ENCODE measurements around the gene GARS1. TPM values are rescaled to one million over a fixed set of nuclear protein-coding genes. Genes with fewer than 3 reads are reported as not detected.

Gene GARS1
- polyA plus RNA-seq, 2 donors: 68.0 to 124 TPM

DNA sequence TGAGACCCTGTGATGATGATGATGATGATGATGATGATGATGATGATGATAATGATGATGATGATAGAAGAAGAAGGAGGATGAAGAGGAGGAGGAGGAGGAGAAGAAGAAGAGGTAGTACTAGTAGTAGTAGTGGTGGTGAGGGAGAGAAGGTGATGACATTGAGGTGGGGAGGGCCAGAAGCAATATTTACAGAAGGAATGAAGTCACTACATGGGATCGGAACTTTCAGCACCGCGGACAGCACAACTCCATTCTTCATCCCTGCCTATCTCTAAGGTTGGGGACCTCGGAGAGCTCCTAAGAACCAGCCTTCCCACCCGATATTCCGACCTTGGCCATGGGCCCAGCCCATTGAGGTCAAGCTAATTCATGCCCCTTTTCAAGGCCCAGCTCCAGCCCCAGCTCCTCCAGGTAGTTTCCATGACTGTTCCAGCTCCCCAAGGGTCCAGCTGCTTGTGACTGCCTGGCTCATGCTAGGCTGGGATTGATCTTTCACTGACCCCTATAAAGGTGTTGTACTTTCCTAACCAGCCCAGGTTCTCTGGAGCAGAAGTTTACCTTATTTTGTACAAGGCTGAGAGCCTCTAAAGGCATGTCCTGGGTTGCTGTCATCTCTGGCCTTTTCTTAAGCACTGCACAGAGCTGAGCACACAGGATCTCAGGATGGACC lies 77.3 kb downstream of the GARS1 start:
- H3K27me3 ChIP-seq (ENCODE audit: control insufficient read depth in 1 of 2, insufficient read depth in 2 of 2, low read length in 2 of 2): no peaks in the 10 kb centered on the region
- no peaks in the 10 kb centered on the region for H3K36me3 ChIP-seq (ENCODE audit: control insufficient read depth in 2 of 2, insufficient read depth in 2 of 2, low read length in 1 of 2)
- no peak overlapping the region for H3K27ac ChIP-seq (ENCODE audit: low read depth in 2 of 2, low read length in 1 of 2)
- no peak overlapping the region for H3K4me3 ChIP-seq (ENCODE audit: low read depth in 1 of 2, low read length in 2 of 2)
- 7 to 8% methylated on average over 6 of the region's 6 CpGs for WGBS, 2 donors
- H3K9me3 ChIP-seq (ENCODE audit: control insufficient read depth in 2 of 2, insufficient read depth in 1 of 2, low read depth in 1 of 2, low read length in 1 of 2): no peaks in the 10 kb centered on the region
- no peaks in the 10 kb centered on the region for H3K4me1 ChIP-seq (ENCODE audit: control insufficient read depth in 2 of 2, insufficient read depth in 2 of 2, low read length in 1 of 2)

DNA sequence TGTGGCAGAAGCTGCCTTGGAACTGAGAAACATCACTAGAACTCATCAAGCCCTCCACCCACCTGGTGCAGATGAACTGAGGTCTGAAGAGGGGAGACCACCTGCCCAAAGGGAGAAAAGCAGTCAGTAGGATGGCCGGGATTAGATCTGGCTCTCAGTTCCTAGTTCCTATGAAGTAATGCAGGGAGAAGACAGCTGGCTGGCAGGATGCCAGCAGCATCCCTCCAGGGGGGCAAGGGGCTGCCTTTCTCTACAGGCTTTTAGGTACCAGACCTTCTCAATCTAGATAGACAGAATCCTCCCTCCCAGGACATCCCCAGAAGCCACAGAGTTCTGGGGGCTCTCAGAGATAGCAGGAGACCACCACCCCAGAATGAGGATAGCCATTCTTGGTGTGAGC lies 79.7 kb downstream of the GARS1 start:
- no peaks in the 10 kb centered on the region for H3K36me3 ChIP-seq (ENCODE audit: control insufficient read depth in 2 of 2, insufficient read depth in 2 of 2, low read length in 1 of 2)
- WGBS, 2 donors: 47 to 56% methylated on average over 1 of the region's 1 CpG
- no peak overlapping the region for H3K4me3 ChIP-seq (ENCODE audit: low read depth in 1 of 2, low read length in 2 of 2)
- no peaks in the 10 kb centered on the region for H3K4me1 ChIP-seq (ENCODE audit: control insufficient read depth in 2 of 2, insufficient read depth in 2 of 2, low read length in 1 of 2)
- no peak overlapping the region for H3K27ac ChIP-seq (ENCODE audit: low read depth in 2 of 2, low read length in 1 of 2)
- H3K9me3 ChIP-seq (ENCODE audit: control insufficient read depth in 2 of 2, insufficient read depth in 1 of 2, low read depth in 1 of 2, low read length in 1 of 2): no peaks in the 10 kb centered on the region
- H3K27me3 ChIP-seq (ENCODE audit: control insufficient read depth in 1 of 2, insufficient read depth in 2 of 2, low read length in 2 of 2): no peaks in the 10 kb centered on the region

DNA sequence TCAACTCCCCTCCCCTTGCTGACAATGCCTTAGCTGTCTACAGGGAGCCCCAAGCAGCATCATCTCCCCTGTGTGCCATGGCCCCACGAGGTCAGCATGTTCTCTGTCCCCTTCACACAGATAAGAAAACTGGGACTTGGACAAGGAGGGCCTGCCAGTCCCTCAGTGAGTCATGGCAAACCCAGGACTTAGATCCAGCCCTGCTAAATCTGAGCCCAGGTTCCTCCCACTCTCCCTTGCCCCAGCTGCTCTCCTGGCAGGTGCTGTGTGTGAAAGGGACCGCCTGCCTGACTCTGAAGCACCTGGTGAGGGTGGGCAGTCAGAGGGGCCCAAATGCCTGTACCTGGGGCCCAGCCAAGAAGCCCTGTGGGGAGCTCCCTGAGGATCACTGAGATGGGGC lies 80.2 kb downstream of the GARS1 start:
- no peak overlapping the region for H3K27ac ChIP-seq (ENCODE audit: low read depth in 2 of 2, low read length in 1 of 2)
- H3K4me3 ChIP-seq (ENCODE audit: low read depth in 1 of 2, low read length in 2 of 2): no peak overlapping the region
- peaks cover 0 to 3% of the 10 kb centered on the region in 2 donors for H3K27me3 ChIP-seq (ENCODE audit: control insufficient read depth in 1 of 2, insufficient read depth in 2 of 2, low read length in 2 of 2)
- WGBS, 2 donors: 54 to 56% methylated on average over 2 of the region's 2 CpGs
- H3K9me3 ChIP-seq (ENCODE audit: control insufficient read depth in 2 of 2, insufficient read depth in 1 of 2, low read depth in 1 of 2, low read length in 1 of 2): no peaks in the 10 kb centered on the region
- H3K4me1 ChIP-seq (ENCODE audit: control insufficient read depth in 2 of 2, insufficient read depth in 2 of 2, low read length in 1 of 2): no peaks in the 10 kb centered on the region
- no peaks in the 10 kb centered on the region for H3K36me3 ChIP-seq (ENCODE audit: control insufficient read depth in 2 of 2, insufficient read depth in 2 of 2, low read length in 1 of 2)

DNA sequence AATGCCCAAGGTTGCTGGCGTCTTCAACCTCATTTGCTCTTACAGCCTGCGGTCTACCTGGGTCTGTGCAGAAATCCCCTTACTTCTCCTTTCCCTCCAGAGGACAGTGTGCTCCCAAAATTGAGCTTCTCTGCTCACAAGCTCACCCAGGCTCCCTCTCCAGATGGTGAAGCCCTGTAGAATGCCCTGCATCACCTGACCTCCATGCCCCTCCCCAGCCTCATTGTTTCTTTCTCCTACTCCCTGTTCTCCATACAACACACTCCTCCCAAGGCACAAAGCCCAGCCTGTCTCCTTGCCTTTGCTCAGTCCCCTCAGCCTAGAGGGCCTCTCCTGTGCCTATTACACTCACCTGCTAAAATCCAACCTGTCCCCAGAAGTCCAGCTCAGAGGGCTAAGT lies 84.1 kb downstream of the GARS1 start:
- peaks cover 7% of the 10 kb centered on the region in 2 donors for H3K4me1 ChIP-seq (ENCODE audit: control insufficient read depth in 2 of 2, insufficient read depth in 2 of 2, low read length in 1 of 2)
- H3K27ac ChIP-seq (ENCODE audit: low read depth in 2 of 2, low read length in 1 of 2): no peak overlapping the region
- H3K4me3 ChIP-seq (ENCODE audit: low read depth in 1 of 2, low read length in 2 of 2): no peak overlapping the region
- no peaks in the 10 kb centered on the region for H3K36me3 ChIP-seq (ENCODE audit: control insufficient read depth in 2 of 2, insufficient read depth in 2 of 2, low read length in 1 of 2)
- no peaks in the 10 kb centered on the region for H3K9me3 ChIP-seq (ENCODE audit: control insufficient read depth in 2 of 2, insufficient read depth in 1 of 2, low read depth in 1 of 2, low read length in 1 of 2)
- H3K27me3 ChIP-seq (ENCODE audit: control insufficient read depth in 1 of 2, insufficient read depth in 2 of 2, low read length in 2 of 2): peaks cover 0 to 13% of the 10 kb centered on the region in 2 donors
- 83 to 87% methylated on average over 2 of the region's 2 CpGs for WGBS, 2 donors

DNA sequence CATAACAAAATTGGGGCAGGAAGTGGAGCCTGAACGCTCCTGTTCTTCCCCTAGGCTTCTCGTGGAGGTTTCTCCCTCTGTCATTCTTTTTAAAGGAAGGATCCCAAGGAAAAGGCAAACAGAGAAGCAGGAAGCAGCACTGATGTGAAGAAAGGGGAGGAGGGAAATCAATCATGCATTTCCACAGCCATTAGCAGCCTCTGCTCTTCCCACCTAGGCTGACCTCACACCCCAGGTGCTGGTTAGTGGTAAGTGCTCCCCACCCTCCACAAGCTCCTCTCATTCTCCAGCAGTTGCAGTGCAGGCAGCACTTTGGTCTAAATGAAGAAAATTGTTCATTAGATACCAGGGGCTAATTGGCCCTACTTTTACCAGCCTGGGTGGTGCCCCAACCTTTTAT lies 85.0 kb downstream of the GARS1 start:
- no peaks in the 10 kb centered on the region for H3K9me3 ChIP-seq (ENCODE audit: control insufficient read depth in 2 of 2, insufficient read depth in 1 of 2, low read depth in 1 of 2, low read length in 1 of 2)
- H3K4me3 ChIP-seq (ENCODE audit: low read depth in 1 of 2, low read length in 2 of 2): no peak overlapping the region
- H3K36me3 ChIP-seq (ENCODE audit: control insufficient read depth in 2 of 2, insufficient read depth in 2 of 2, low read length in 1 of 2): no peaks in the 10 kb centered on the region
- H3K27me3 ChIP-seq (ENCODE audit: control insufficient read depth in 1 of 2, insufficient read depth in 2 of 2, low read length in 2 of 2): peaks cover 0 to 13% of the 10 kb centered on the region in 2 donors
- H3K27ac ChIP-seq (ENCODE audit: low read depth in 2 of 2, low read length in 1 of 2): no peak overlapping the region
- H3K4me1 ChIP-seq (ENCODE audit: control insufficient read depth in 2 of 2, insufficient read depth in 2 of 2, low read length in 1 of 2): peaks cover 7% of the 10 kb centered on the region in 2 donors
- 14 to 19% methylated on average over 2 of the region's 2 CpGs for WGBS, 2 donors

DNA sequence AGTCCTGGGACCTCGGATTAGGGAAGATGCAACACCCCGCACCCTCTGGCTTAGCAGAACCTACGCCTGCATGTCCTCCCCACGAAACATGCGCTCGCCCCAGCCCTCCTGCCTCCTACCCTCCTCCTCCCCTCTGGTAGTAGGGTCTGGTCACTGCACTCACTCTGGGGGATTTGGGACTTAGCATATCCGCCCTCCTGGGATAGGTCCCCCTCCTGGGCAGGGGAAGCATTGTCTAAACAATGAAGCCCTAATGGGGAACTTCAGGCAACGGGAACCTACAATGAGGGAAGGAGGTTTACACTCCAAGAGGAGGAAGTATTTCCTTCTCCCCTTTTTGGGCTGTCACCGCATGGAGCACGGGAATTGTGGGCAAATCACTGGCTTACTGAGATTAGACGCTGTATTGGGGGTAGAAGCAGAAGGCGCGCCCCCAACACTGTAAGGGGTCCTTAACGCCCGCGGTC lies 86.7 kb downstream of the GARS1 start:
- Histone ChIP-seq H3K36me3 (ENCODE audit: control insufficient read depth in 2 of 2, insufficient read depth in 2 of 2, low read length in 1 of 2) (no peaks in the 10 kb centered on the region), H3K4me1 (ENCODE audit: control insufficient read depth in 2 of 2, insufficient read depth in 2 of 2, low read length in 1 of 2) (peaks cover 7% of the 10 kb centered on the region in 2 donors), H3K27me3 (ENCODE audit: control insufficient read depth in 1 of 2, insufficient read depth in 2 of 2, low read length in 2 of 2) (peaks cover 0 to 13% of the 10 kb centered on the region in 2 donors), H3K9me3 (ENCODE audit: control insufficient read depth in 2 of 2, insufficient read depth in 1 of 2, low read depth in 1 of 2, low read length in 1 of 2) (no peaks in the 10 kb centered on the region), H3K4me3 (ENCODE audit: low read depth in 1 of 2, low read length in 2 of 2) (no peak overlapping the region), H3K27ac (ENCODE audit: low read depth in 2 of 2, low read length in 1 of 2) (no peak overlapping the region)
- WGBS, 2 donors: 23 to 26% methylated on average over 16 of the region's 16 CpGs

DNA sequence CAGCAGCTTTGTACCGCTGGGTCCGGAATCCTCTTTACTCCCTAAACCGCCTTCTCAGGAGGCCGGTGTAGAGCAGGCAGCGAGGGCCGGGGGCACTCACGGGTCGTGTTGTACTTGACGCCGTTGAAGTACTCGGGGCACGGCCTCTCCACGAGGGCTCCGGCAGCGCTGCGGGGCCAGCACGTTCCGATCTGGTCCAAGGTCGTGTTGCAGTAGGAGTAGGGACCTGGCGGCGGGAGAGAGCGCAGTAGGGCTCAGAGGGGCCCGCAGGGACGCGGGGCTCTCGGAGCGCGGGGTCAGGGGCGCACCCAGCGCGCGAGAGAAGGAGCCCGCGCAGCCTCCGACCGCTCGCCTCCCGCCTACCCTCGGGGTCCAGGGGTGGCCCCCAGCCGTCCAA lies 87.1 kb downstream of the GARS1 start:
- H3K36me3 ChIP-seq (ENCODE audit: control insufficient read depth in 2 of 2, insufficient read depth in 2 of 2, low read length in 1 of 2): no peaks in the 10 kb centered on the region
- no peak overlapping the region for H3K27ac ChIP-seq (ENCODE audit: low read depth in 2 of 2, low read length in 1 of 2)
- H3K9me3 ChIP-seq (ENCODE audit: control insufficient read depth in 2 of 2, insufficient read depth in 1 of 2, low read depth in 1 of 2, low read length in 1 of 2): no peaks in the 10 kb centered on the region
- WGBS, 2 donors: 2 to 4% methylated on average over 29 to 40 of the region's 40 CpGs
- H3K4me1 ChIP-seq (ENCODE audit: control insufficient read depth in 2 of 2, insufficient read depth in 2 of 2, low read length in 1 of 2): peaks cover 7% of the 10 kb centered on the region in 2 donors
- H3K4me3 ChIP-seq (ENCODE audit: low read depth in 1 of 2, low read length in 2 of 2): peak overlapping the region; percentile 22 to 23
- peaks cover 0 to 13% of the 10 kb centered on the region in 2 donors for H3K27me3 ChIP-seq (ENCODE audit: control insufficient read depth in 1 of 2, insufficient read depth in 2 of 2, low read length in 2 of 2)

DNA sequence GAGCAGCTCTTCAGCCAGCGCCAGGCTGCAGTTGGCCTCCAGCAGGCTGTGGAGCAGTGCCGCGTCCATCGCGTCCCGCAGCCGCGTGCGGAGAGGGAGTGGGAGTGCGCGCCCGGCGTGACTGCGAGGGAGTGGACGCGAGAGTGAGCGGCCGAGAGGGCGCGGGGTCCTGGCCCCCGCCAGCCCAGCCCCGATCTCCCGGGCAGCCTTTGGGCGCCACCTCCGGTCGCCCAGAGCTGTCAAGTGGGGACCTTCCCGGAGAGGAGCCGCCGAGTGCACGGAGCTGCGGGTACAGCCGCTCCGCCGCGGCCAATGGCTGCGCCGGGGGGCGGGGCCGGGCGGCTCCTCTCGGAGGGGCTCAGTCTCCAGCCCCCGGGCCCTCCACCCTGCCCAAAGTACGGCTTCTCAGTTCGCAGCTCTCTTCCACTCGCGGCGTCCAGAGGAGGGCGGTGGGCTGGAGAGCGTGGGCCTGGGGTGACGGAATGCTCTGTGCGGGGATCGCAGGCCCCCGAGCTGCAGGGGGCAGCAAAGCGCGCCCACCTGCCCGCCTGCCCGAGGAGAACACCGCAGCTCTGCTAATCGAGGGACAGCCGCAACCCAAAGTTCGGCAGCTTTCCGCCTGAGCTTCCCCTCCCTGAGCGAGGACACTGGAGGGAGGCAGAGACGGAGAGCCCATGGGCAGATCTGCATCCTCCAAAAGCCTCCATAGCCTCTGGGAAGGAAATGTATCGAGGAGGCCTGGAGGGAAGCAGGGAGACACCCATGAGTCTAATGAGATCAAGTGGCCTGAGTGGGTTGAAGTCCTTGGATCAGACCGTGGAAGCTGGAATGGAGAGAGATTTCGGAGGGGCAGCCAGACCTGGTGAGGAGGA lies 87.8 kb downstream of the GARS1 start, which contains the start of gene CRHR2:
CRHR2 (minus strand) TSS at position 245 of the 872 bp plus-strand sequence; CDS start at position 69, 176 bp downstream.
- peak within 1 kb of the TSS; percentile 22 to 28 for H3K4me3 ChIP-seq (ENCODE audit: low read depth in 1 of 2, low read length in 2 of 2)
- H3K9me3 ChIP-seq (ENCODE audit: control insufficient read depth in 2 of 2, insufficient read depth in 1 of 2, low read depth in 1 of 2, low read length in 1 of 2): no peaks in the 10 kb centered on the region
- H3K27ac ChIP-seq (ENCODE audit: low read depth in 2 of 2, low read length in 1 of 2): no peak within 1 kb of the TSS
- peaks cover 0 to 13% of the 10 kb centered on the region in 2 donors for H3K27me3 ChIP-seq (ENCODE audit: control insufficient read depth in 1 of 2, insufficient read depth in 2 of 2, low read length in 2 of 2)
- 6 to 8% methylated on average over 40 to 67 of the region's 67 CpGs for WGBS, 2 donors
- H3K36me3 ChIP-seq (ENCODE audit: control insufficient read depth in 2 of 2, insufficient read depth in 2 of 2, low read length in 1 of 2): no peaks in the 10 kb centered on the region
- H3K4me1 ChIP-seq (ENCODE audit: control insufficient read depth in 2 of 2, insufficient read depth in 2 of 2, low read length in 1 of 2): peaks cover 7% of the 10 kb centered on the region in 2 donors

DNA sequence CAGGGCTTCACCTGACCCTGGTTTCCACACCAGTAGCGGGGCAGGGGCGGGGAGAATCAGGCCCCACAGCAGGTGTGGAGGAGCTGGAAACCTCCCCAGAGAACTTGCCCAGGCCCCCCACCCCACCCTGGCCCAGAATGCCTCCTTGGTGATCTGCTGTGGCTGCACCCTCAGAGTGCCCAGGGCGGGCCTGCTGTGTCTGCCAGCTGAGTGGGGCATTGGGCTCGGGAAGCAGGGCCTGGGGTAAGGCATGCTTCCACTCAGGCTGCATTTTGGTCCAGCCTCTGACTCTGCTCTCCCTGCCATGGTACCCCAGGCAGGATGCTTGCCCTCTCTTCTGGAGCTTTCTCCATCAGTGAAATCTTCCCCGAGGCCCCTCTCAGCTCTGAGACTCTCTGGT lies 88.6 kb downstream of the GARS1 start:
- H3K36me3 ChIP-seq (ENCODE audit: control insufficient read depth in 2 of 2, insufficient read depth in 2 of 2, low read length in 1 of 2): no peaks in the 10 kb centered on the region
- WGBS, 2 donors: 79 to 90% methylated on average over 4 to 5 of the region's 5 CpGs
- H3K27me3 ChIP-seq (ENCODE audit: control insufficient read depth in 1 of 2, insufficient read depth in 2 of 2, low read length in 2 of 2): peaks cover 0 to 13% of the 10 kb centered on the region in 2 donors
- no peaks in the 10 kb centered on the region for H3K9me3 ChIP-seq (ENCODE audit: control insufficient read depth in 2 of 2, insufficient read depth in 1 of 2, low read depth in 1 of 2, low read length in 1 of 2)
- no peak overlapping the region for H3K4me3 ChIP-seq (ENCODE audit: low read depth in 1 of 2, low read length in 2 of 2)
- H3K27ac ChIP-seq (ENCODE audit: low read depth in 2 of 2, low read length in 1 of 2): no peak overlapping the region
- H3K4me1 ChIP-seq (ENCODE audit: control insufficient read depth in 2 of 2, insufficient read depth in 2 of 2, low read length in 1 of 2): peaks cover 7 to 10% of the 10 kb centered on the region in 2 donors

Measured in esophagus (tissue), 2 donors.